Endodermal cell (in vitro differentiated cells): Measurements from ENCODE around the gene AKR1C8. TPM values are rescaled to one million over a fixed set of nuclear protein-coding genes. Genes with fewer than 3 reads are reported as not detected.

Experiments used
- DNase-seq: peaks from one replicate; pipeline ENCODE4 v3.0.0-alpha.2; 2017
- H3K27ac ChIP-seq: 2 replicates; pipeline ENCODE4 v1.5.1; 2013; ENCODE audit warnings: mild to moderate bottlenecking, low read depth, low read length, moderate library complexity
- H3K27me3 ChIP-seq: 2 replicates; pipeline ENCODE4 v1.6.1; 2013; ENCODE audit warnings: mild to moderate bottlenecking, low read length, moderate library complexity; ENCODE audit not compliant: insufficient read depth, control insufficient read depth, poor library complexity, severe bottlenecking
- H3K36me3 ChIP-seq: 2 replicates; pipeline ENCODE4 v1.7.0; 2013; ENCODE audit warnings: mild to moderate bottlenecking, low read length, moderate library complexity; ENCODE audit not compliant: control insufficient read depth, insufficient read depth
- H3K4me1 ChIP-seq: one replicate; pipeline ENCODE4 v1.7.0; 2013; ENCODE audit warnings: low read length; ENCODE audit not compliant: control insufficient read depth, insufficient read depth
- H3K4me3 ChIP-seq: 2 replicates; pipeline ENCODE4 v1.5.1; 2013; ENCODE audit warnings: mild to moderate bottlenecking, low read length, moderate library complexity
- H3K9ac ChIP-seq: 2 replicates; pipeline ENCODE4 v1.6.1; 2013; ENCODE audit warnings: mild to moderate bottlenecking, low read length, moderate library complexity; ENCODE audit not compliant: poor library complexity, severe bottlenecking; ENCODE audit errors: extremely low read depth
- H3K9me3 ChIP-seq: 2 replicates; pipeline ENCODE4 v1.6.1; 2013; ENCODE audit warnings: mild to moderate bottlenecking, low read length, moderate library complexity; ENCODE audit not compliant: control insufficient read depth
- H3K27ac Mint-ChIP-seq: 2 replicates; pipeline ENCODE4 v1.8.0; 2020; ENCODE audit warnings: mixed read lengths
- H3K27me3 Mint-ChIP-seq: 2 replicates; pipeline ENCODE4 v1.8.0; 2021; ENCODE audit warnings: mild to moderate bottlenecking, mixed read lengths; ENCODE audit not compliant: insufficient read depth
- H3K36me3 Mint-ChIP-seq: 2 replicates; pipeline ENCODE4 v1.8.0; 2020; ENCODE audit warnings: low read depth, mixed read lengths
- H3K4me1 Mint-ChIP-seq: 2 replicates; pipeline ENCODE4 v1.8.0; 2020; ENCODE audit warnings: mixed read lengths
- H3K4me3 Mint-ChIP-seq: 2 replicates; pipeline ENCODE4 v1.8.0; 2020; ENCODE audit warnings: mild to moderate bottlenecking, moderate library complexity, mixed read lengths
- H3K9me3 Mint-ChIP-seq: 2 replicates; pipeline ENCODE4 v1.8.0; 2020; ENCODE audit warnings: mild to moderate bottlenecking, mixed read lengths
- CTCF ChIP-seq: fragments of 200-600 bp; sonication (generic); conservative IDR thresholded peaks from 2 replicates; pipeline ENCODE4 v1.5.0; 2021; ENCODE audit warnings: antibody characterized with exemption, mild to moderate bottlenecking
- WGBS, 2 experiments: methylation state at CpG; one replicate each; pipeline versions ENCODE4 v1.1.5 to v1.1.7; 2013; ENCODE audit warnings: missing lambda C conversion rate in 2 of 2, mixed read lengths in 1 of 2; ENCODE audit not compliant: insufficient coverage in 1 of 2, insufficient read length in 1 of 2; 5-methylcytosine and 5-hydroxymethylcytosine counted together
- long read RNA-seq, 4 experiments: library from polyadenylated mRNA in 2 of 4; library from RNA in 1 of 4; library from capped mRNA in 1 of 4; stranded (forward) in 3 of 4; unstranded in 1 of 4; transcript quantifications; one replicate each; pipeline ENCODE4 v2.0.0, GENCODE V29; 2020 to 2021; ENCODE audit warnings: inconsistent platforms in 1 of 4
- polyA plus RNA-seq, 2 experiments: library from polyadenylated mRNA; stranded (reverse); fragments of 50-300 nt; gene quantifications; one replicate each; pipeline ENCODE4 v1.2.3, GENCODE V29; 2013
- total RNA-seq, 2 donors: library from RNA; stranded (reverse); fragmentation: NEBNext Ultra II Directional in 1 of 2; extraction: Animal tissue kit (Norgen Biotek cat#: 25700) in 1 of 2; gene quantifications; 2 replicates in 1 of 2; 3 replicates in 1 of 2; pipeline ENCODE4 v1.2.1, GENCODE V29; 2021

The AKR1C8 gene
- not detected for total RNA-seq
- not detected for polyA plus RNA-seq (2013, experiment 1 of 2)
- not detected for polyA plus RNA-seq (2013, experiment 2 of 2)
- long read RNA-seq, experiment 1: 0 reads
- long read RNA-seq, experiment 2: 0 reads
- long read RNA-seq, experiment 3, partial matches to known transcripts: 1 of 1 reads
- long read RNA-seq, experiment 3, other reads (novel, unspliced or antisense): 0 of 1 reads
- long read RNA-seq, experiment 4: 0 reads

- WGBS, 2 experiments: 76 to 80% methylated on average over 3 to 5 of the region's 5 CpGs
- H3K36me3 ChIP-seq: no peaks in the 10 kb centered on the region
- H3K4me1 ChIP-seq: no peaks in the 10 kb centered on the region
- Mint-ChIP-seq H3K4me1 (peaks cover 33% of the 10 kb centered on the region), H3K27ac (peak within 1 kb of the TSS; percentile 64), H3K36me3 (no peaks in the 10 kb centered on the region), H3K4me3 (no peak within 1 kb of the TSS), H3K27me3 (no peaks in the 10 kb centered on the region), H3K9me3 (peaks cover 17% of the 10 kb centered on the region)
- peak within 1 kb of the TSS; percentile 32 for H3K4me3 ChIP-seq
- peaks cover 23% of the 10 kb centered on the region for H3K9me3 ChIP-seq
- H3K27me3 ChIP-seq: no peaks in the 10 kb centered on the region
- TF ChIP-seq CTCF: no peak
- no peak for DNase-seq
- H3K9ac ChIP-seq: no peak within 1 kb of the TSS
- no peak within 1 kb of the TSS for H3K27ac ChIP-seq
These were observed at the start of gene AKR1C8 for GRCh38 chr10:5184987-5185775. Gene AKR1C8, minus strand, starts transcription at chr10:5185150. Its CDS starts 46 bp downstream, at chr10:5185104.

GRCh38 chr10:5234106-5234860, 49.3 kb upstream of the AKR1C8 start:
- no peak for DNase-seq
- H3K4me1 ChIP-seq: no peaks in the 10 kb centered on the region
- H3K9me3 ChIP-seq: no peaks in the 10 kb centered on the region
- no peak overlapping the region for H3K4me3 ChIP-seq
- H3K36me3 ChIP-seq: no peaks in the 10 kb centered on the region
- Mint-ChIP-seq H3K9me3 (peaks cover 19% of the 10 kb centered on the region), H3K4me3 (no peak overlapping the region), H3K36me3 (no peaks in the 10 kb centered on the region), H3K27ac (no peak overlapping the region), H3K27me3 (peaks cover 4% of the 10 kb centered on the region), H3K4me1 (no peaks in the 10 kb centered on the region)
- 81 to 88% methylated on average over 2 to 6 of the region's 6 CpGs for WGBS, 2 experiments
- H3K27me3 ChIP-seq: no peaks in the 10 kb centered on the region
- no peak overlapping the region for H3K9ac ChIP-seq
- TF ChIP-seq CTCF: no peak
- H3K27ac ChIP-seq: no peak overlapping the region

GRCh38 chr10:5233324-5233723, 48.4 kb upstream of the AKR1C8 start:
- Histone ChIP-seq H3K4me1 (no peaks in the 10 kb centered on the region), H3K9ac (no peak overlapping the region), H3K27me3 (no peaks in the 10 kb centered on the region), H3K4me3 (no peak overlapping the region), H3K27ac (no peak overlapping the region), H3K36me3 (no peaks in the 10 kb centered on the region), H3K9me3 (no peaks in the 10 kb centered on the region)
- no peak for TF ChIP-seq CTCF
- H3K27me3 Mint-ChIP-seq: peaks cover 3% of the 10 kb centered on the region
- H3K4me1 Mint-ChIP-seq: no peaks in the 10 kb centered on the region
- H3K36me3 Mint-ChIP-seq: no peaks in the 10 kb centered on the region
- peaks cover 13% of the 10 kb centered on the region for H3K9me3 Mint-ChIP-seq
- DNase-seq: no peak
- no peak overlapping the region for H3K27ac Mint-ChIP-seq
- 90 to 93% methylated on average over 2 of the region's 2 CpGs for WGBS, 2 experiments
- H3K4me3 Mint-ChIP-seq: no peak overlapping the region
